GM13977 (cell line): ENCODE data around the gene FBXO21.

Experiments
- DNase-seq: peaks from one replicate; pipeline ENCODE4 v3.0.0; 2012; ENCODE audit warnings: low spot score
- in situ Hi-C: fragments of 300-500 bp; cut with MboI; formaldehyde crosslinking; loops from one replicate; pipeline ENCODE4 v1.12.0; 2022; ENCODE audit warnings: low sequenced_read_pairs, low pct_unique_long_range_greater_than_20kb, mixed read lengths, inconsistent platforms; ENCODE audit not compliant: unreplicated experiment
- TF ChIP-seq, protein P1 (sequence below): IDR thresholded peaks from 2 replicates; pipeline ENCODE4 v1.5.1; 2012; ENCODE audit warnings: mild to moderate bottlenecking, control low read depth; ENCODE audit not compliant: insufficient read depth; ENCODE audit errors: extremely low read depth, missing control alignments

The FBXO21 gene

DNA sequence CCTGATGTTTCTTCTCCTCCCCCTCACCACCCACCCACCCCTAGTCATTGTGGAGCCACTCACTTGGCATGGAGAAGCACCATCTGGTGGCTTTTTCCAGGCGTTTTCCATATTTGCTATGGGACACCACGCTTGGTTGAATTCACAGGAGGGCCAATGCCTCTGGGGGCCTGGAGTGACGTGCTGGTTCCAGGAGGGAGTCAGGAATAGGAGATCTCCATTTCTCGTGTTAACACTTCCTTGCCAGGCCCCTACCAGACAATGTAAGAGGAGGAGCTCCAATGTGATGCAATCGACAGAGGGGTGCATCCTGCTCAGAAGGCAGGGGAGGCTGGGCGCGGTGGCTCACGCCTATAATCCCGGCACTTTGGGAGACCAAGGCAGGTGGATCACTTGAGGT is 69.5 kb downstream of the FBXO21 start:
- TF ChIP-seq, protein P1, sequence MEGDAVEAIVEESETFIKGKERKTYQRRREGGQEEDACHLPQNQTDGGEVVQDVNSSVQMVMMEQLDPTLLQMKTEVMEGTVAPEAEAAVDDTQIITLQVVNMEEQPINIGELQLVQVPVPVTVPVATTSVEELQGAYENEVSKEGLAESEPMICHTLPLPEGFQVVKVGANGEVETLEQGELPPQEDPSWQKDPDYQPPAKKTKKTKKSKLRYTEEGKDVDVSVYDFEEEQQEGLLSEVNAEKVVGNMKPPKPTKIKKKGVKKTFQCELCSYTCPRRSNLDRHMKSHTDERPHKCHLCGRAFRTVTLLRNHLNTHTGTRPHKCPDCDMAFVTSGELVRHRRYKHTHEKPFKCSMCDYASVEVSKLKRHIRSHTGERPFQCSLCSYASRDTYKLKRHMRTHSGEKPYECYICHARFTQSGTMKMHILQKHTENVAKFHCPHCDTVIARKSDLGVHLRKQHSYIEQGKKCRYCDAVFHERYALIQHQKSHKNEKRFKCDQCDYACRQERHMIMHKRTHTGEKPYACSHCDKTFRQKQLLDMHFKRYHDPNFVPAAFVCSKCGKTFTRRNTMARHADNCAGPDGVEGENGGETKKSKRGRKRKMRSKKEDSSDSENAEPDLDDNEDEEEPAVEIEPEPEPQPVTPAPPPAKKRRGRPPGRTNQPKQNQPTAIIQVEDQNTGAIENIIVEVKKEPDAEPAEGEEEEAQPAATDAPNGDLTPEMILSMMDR, result no peak
- in situ Hi-C loops, result loop anchor here (25.0 kb wide), 2 partner anchors 408 to 858 kb away; no protein-coding TSS in a partner anchor
- no peak for DNase-seq

DNA sequence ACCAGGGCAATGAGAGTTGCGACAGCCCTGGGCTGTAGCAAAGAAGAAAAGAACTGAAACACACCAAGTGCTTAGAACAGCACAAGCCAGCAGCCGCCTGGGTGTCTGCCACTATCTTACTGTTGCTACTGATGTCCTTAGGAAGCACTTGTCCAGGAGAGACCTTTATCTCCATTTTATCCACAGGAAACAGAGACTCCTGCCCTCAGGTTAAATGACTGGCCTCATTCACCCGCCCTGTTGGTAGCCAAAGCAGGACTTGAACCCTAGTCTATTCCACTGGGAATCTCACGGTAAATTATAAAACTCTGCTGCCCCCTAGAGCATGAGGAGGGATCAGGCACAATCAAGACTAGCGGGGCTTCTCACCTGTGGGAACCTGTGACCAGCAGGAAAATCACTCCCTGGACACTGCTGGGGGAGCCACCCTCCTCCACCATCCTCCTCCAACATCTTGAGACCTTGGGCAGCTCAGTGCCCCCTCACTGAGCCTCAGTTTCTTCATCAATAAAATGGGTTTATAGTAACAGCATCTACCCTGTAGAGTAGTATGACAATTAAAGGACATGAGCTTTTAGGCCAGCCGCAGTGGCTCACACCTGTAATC is 70.6 kb downstream of the FBXO21 start:
- peak; percentile 67 for DNase-seq
- TF ChIP-seq, protein P1, result peak; percentile 82
- in situ Hi-C loops, result loop anchor here (10.0 to 25.0 kb wide), 3 partner anchors 95 to 857 kb away; no protein-coding TSS in a partner anchor

DNA sequence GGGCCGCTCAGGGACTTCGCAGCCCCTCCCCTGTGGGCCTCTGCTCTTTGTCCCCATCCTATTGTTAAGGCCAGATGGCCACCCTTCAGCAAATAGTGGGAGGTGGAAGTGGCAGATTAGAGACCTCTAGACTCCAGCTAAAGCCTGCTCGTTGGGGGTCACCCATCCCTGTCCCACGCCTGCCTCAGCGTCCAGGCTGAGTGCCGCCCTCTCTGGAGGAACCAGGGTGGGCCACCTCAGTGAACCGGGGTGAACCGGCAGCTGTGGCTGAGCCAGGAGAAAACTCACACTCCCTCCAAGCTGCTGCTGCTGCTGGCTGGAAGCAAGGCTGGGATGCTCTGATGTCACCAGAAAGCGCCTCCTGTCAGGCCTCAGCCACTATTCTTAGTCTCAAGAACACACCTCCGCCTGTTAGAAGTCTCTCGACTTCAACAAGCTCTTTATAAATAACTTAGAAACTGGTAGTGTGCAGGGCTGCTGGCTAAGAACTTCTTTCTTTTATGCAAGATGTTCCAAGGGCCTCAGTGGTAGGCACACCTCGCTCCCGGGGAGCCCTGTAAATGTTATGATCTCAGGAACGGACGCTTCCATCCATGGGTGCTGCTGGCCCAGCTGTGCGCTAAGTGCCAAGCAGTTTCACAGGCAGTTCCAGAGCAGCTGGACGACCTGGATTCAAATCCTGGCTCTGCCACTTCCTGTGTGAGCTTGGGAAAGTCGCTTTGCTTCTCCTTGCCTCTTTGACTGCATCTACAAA is 71.3 kb downstream of the FBXO21 start:
- in situ Hi-C loops, result loop anchor here (10.0 to 25.0 kb wide), 3 partner anchors 94 to 857 kb away; no protein-coding TSS in a partner anchor
- TF ChIP-seq, protein P1, result no peak
- DNase-seq, result no peak

DNA sequence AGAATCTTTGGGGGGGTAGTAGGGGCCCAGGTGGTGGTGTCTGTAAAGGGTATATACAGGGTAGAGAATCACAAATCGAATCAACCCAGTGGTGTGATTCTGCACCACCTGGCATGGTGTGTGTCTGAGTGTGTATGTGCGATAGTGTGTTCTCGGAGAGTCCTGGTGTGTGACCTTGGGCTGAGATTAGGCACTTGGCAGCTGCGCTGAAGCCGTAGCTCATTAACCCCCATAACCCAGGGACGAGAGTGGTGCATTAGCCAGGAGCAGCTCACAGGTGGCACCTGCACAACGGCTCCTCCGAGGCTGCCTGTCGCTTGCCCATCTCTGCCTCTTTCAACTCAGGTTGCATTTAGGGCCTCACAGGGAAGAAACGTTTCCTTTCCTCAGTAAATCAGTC is 75.5 kb downstream of the FBXO21 start:
- TF ChIP-seq, protein P1, result no peak
- DNase-seq, result no peak
- in situ Hi-C loops, result loop anchor here (10.0 to 25.0 kb wide), 3 partner anchors 90 to 852 kb away; no protein-coding TSS in a partner anchor

DNA sequence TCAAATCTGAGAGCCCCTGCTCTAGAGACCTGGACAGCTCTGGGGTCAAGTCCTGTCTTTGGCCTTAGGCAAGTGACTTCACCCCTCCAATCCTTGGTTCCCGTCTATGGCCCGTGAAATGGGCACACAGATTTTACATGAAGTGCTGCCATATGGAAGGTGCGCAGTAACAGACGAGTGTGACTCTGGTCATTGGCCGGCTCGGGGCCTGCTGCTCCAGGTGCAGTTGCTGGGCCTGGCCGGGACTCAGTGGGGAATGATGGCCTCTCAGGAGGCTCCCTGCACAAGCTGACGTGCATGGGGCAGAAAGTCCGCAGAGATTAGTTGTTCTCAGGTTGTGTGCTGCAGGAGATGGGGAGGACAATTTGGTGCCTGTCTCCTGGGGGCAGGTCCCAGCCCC is 77.0 kb downstream of the FBXO21 start:
- DNase-seq, result no peak
- in situ Hi-C loops, result loop anchor here (10.0 to 25.0 kb wide), 3 partner anchors 88 to 851 kb away; no protein-coding TSS in a partner anchor
- TF ChIP-seq, protein P1, result no peak

DNA sequence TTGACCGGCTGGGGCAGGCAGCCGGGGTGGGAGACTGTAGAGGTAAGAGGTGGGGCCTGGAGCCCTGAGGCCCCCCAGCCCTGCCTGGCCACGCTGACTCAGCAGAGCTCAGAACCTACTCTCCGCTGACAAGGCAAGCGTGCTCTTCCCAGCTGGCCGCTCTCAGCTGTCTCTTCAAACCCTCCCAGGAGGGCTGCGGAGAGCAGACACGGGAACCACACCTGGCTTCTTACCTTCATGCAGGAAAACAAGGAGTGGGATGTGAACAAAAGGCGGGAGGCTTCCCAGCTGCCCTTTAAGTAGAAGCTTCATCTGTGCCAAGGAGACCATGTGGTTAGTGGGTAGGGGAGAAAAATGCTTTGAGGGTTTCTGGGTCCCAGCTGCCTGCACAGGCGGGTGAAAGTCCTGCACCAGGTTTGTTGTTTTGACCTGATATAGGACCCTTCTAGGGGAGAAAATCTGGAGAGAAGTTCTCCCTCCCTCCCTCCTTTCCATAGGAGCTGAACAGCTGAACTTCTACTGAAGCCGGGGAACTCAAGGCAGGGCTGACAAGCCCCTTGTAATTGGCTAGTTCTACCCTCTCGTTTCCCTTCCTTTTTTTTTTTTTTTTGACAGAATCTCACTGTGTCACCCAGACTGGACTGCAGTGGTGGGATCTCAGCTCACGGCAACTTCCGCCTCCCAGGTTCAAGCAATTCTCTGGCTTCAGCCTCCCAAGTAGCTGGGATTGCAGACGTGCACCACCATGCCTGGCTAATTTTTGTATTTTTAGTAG is 78.3 kb downstream of the FBXO21 start:
- DNase-seq, result no peak
- in situ Hi-C loops, result loop anchor here (10.0 to 25.0 kb wide), 3 partner anchors 87 to 850 kb away; no protein-coding TSS in a partner anchor

More for the DNA sequence above, 78.3 kb downstream of the FBXO21 start:
- TF ChIP-seq, protein P1, result no peak
